ENCODE results near the gene COX7C. TPM values are rescaled to one million over a fixed set of nuclear protein-coding genes. Genes with fewer than 3 reads are reported as not detected.

Gene COX7C
- total RNA-seq, 1 experiment from 2014 or later = 495 TPM

DNA sequence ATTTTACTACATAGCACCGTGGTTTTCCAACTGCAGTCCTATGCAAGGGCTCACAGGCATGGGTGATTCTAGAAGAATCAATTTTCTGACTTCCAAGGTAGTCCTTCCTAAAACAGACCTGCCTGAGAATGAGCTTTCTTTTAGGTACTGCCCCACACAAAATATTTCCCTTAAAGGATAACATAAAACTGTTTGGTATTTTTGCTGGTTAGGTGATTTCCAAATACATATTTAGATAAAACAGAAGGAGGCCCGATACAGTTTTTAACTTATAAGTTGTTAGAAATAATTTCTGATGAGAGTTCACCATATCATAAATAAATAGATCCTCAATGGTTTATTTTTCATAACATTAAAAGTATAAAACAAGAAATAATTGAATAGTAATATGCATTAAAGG lies 46.4 kb downstream of the COX7C start:
- DNase-seq (ENCODE audit: low read depth) = no peak

DNA sequence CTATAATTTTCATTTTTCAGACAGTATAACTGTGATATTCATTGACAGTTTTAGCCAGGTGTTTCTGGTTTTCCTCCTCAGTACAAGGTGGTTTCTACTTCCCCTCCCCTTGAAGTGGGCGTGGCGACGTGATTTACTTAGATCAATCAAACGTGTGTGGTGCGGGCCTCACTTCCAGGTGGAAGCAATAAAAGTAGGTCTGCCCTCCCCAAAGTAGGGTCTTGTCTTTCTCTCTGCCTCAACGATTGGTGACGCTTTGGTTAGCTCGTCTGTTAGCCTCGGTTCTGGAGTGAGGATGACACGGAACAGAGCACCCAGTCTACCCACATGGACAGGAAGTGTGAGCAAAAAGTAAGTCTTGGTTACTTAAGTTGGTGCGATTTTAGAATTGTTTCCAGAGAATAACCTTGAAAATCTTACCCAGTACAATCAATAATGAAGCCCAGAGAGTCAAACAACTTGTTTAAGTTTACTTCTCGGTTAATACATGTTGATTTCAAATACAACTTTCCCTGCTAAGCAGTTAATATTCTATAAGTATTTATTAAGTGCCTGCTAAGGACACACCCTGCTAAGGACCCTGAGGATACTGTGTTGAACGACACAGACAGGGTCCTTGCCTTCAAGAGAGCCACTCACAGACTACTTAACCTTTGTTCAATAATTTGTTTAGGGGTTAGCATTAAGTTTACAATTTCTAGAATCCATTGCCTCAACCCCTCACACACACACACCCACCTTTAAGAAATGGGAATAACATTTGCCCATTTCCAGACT lies 48.4 kb downstream of the COX7C start:
- no peak for DNase-seq (ENCODE audit: low read depth)

DNA sequence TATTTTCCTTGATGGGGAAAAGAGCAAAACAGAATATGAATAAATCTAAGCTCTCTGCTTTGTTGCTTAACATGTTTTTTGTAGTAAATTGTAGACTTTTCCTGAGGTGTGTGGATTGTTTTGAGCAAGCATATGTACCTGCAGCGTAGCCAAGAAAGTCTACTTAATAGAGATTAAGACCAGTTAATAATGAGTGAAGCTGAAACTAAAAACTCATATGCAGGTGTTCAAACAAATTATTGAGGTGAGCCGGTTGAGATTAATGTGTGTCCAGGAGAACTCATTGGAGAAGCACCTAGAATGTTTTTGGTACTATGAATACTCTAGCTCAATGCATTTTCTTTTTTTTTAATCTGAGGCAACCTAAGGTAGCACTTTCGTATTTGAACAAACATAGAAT lies 49.2 kb downstream of the COX7C start:
- DNase-seq (ENCODE audit: low read depth) = no peak

Small RNA genes within 50 kb of the gene (small RNA-seq; reads per million reads assigned to genes)
- gene RNU6-804P = not detected
